ENCODE results near the gene FAXDC2. TPM values are rescaled to one million over a fixed set of nuclear protein-coding genes. Genes with fewer than 3 reads are reported as not detected.
"Not testable (repeated sequence)": the region's sequence is repeated elsewhere in the genome, so short reads cannot be mapped to it uniquely, and the experiment has no call there.

Gene FAXDC2
- polyA plus RNA-seq, 4 donors, result 10.8 to 30.9 (median 15.1) TPM

DNA sequence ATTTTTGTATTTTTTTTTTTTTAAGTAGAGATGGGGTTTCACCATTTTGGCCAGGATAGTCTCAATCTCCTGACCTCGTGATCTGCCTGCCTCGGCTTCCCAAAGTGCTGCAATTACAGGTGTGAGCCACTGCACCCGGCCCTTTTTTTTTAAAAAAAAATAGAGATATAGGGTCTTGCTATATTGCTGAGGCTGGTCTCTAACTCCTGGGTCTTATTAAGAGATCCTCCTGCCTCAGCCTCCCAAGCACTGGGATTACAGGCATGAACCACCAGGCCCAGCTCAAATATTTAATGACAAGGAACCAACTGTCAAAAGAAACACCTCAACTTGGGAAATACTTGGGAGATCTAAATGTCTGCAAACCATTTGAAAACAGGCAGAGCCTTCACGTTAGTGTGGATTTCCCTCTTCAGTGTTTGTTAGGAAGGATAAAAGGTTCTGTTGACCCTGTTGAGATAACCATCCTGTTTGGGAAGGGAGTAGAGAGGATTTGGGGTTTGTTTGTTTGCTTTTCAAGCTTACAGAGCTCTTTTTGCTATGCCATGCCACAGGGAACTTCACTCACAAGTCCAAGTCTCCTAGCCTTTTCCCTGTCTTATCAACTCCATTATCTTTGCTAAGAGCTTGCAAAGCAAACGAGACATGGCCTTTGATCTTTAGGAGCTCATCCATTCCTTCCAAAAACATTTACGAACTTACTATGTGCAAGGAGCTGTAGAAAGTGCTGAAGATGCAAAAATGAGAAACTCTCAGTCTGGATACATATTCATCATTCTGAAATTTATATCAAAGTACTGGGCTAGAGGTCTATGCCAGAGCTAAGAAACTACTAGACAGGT, 7.5 kb downstream of the FAXDC2 start:
- WGBS, 3 donors, result 53 to 80% (median 62%) methylated on average over 6 of the region's 6 CpGs
- Histone ChIP-seq H3K36me3 (ENCODE audit: control insufficient read depth in 3 of 3, insufficient read depth in 2 of 3, low read depth in 1 of 3, low read length in 3 of 3) (no peaks in the 10 kb centered on the region), H3K4me3 (ENCODE audit: low read depth in 1 of 3, low read length in 3 of 3) (no peak overlapping the region), H3K4me1 (ENCODE audit: control insufficient read depth in 3 of 3, insufficient read depth in 2 of 3, low read depth in 1 of 3, low read length in 2 of 3) (peaks cover under 1 to 5% (median 4%) of the 10 kb centered on the region in 3 donors), H3K27me3 (ENCODE audit: control insufficient read depth in 3 of 3, insufficient read depth in 3 of 3, low read length in 3 of 3) (no peaks in the 10 kb centered on the region), H3K27ac (ENCODE audit: low read depth in 1 of 3, low read length in 2 of 3) (no peak overlapping the region), H3K9me3 (ENCODE audit: control insufficient read depth in 2 of 2, insufficient read depth in 1 of 2, low read depth in 1 of 2, low read length in 1 of 2) (no peaks in the 10 kb centered on the region)
- DNase-seq (peak in 1 of 2 donors; percentile 27), FAIRE-seq (no peak)

DNA sequence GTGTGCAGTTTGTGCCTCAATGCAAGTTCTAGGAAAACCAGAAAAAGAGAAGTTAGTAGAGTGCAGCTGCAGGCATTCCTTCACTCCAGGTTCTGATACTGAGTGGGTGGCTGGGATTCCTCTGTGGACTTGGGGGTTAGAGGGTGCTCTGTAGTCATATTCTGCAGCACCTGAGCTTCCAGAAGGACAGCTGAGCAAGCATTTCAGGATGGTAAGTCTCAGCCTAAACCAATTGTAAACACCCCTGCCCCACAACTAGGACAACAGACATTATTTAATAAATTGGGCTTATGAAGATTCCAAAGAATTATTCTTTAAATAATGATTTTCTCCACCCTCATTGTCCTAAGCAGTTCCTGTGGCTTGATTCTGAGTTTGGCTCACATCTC, 9.1 kb downstream of the FAXDC2 start:
- H3K4me1 ChIP-seq (ENCODE audit: control insufficient read depth in 3 of 3, insufficient read depth in 2 of 3, low read depth in 1 of 3, low read length in 2 of 3), result peaks cover 2 to 16% (median 5%) of the 10 kb centered on the region in 3 donors
- no peaks in the 10 kb centered on the region for H3K27me3 ChIP-seq (ENCODE audit: control insufficient read depth in 3 of 3, insufficient read depth in 3 of 3, low read length in 3 of 3)
- H3K27ac ChIP-seq (ENCODE audit: low read depth in 1 of 3, low read length in 2 of 3), result no peak overlapping the region
- FAIRE-seq (no peak), DNase-seq (no peak)
- H3K36me3 ChIP-seq (ENCODE audit: control insufficient read depth in 3 of 3, insufficient read depth in 2 of 3, low read depth in 1 of 3, low read length in 3 of 3), result no peaks in the 10 kb centered on the region
- no peak overlapping the region for H3K4me3 ChIP-seq (ENCODE audit: low read depth in 1 of 3, low read length in 3 of 3)
- H3K9me3 ChIP-seq (ENCODE audit: control insufficient read depth in 2 of 2, insufficient read depth in 1 of 2, low read depth in 1 of 2, low read length in 1 of 2), result no peaks in the 10 kb centered on the region

DNA sequence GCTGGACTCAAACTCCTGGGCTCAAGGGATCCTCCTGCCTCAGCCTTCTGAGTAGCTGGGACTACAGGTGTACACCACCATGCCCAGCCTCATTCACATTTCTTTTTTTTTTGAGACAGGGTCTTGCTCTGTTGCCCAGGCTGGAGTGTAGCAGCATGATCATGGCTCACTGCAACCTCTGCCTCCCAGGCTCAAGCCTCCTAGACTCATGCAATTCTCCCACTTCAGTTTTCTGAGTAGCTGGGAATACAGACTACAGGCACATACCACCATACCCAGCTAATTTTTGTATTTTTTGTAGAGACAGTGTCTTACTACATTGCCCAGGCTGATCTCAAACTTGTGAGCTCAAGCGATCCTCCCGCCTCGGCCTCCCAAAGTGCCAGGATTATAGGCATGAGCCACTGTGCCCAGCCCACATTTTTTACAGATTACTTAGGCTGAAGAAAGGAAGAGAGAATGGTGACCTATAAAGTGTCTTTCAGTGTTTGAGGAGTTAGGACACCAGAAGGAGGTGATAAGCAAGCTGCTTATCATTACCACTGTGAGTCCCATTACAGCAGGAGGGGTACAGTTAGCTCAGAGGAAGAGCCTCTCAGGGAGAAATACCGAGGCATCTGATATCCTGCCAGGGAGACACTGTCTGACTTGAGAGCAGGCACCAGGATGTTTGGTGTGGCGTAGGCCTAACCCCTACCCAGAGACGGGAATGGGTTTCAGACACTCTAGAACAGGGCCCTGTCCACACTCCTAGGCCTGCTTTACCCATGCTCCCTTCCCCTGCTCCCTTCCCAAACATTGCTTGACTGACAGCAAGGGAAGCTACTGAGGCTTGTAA, 9.7 kb downstream of the FAXDC2 start:
- no peaks in the 10 kb centered on the region for H3K9me3 ChIP-seq (ENCODE audit: control insufficient read depth in 2 of 2, insufficient read depth in 1 of 2, low read depth in 1 of 2, low read length in 1 of 2)
- H3K27ac ChIP-seq (ENCODE audit: low read depth in 1 of 3, low read length in 2 of 3), result no peak overlapping the region
- 72 to 83% (median 80%) methylated on average over 6 of the region's 6 CpGs for WGBS, 3 donors
- DNase-seq (no peak), FAIRE-seq (no peak)
- H3K27me3 ChIP-seq (ENCODE audit: control insufficient read depth in 3 of 3, insufficient read depth in 3 of 3, low read length in 3 of 3), result no peaks in the 10 kb centered on the region
- H3K36me3 ChIP-seq (ENCODE audit: control insufficient read depth in 3 of 3, insufficient read depth in 2 of 3, low read depth in 1 of 3, low read length in 3 of 3), result no peaks in the 10 kb centered on the region
- no peak overlapping the region for H3K4me3 ChIP-seq (ENCODE audit: low read depth in 1 of 3, low read length in 3 of 3)
- peaks cover 2 to 16% (median 5%) of the 10 kb centered on the region in 3 donors for H3K4me1 ChIP-seq (ENCODE audit: control insufficient read depth in 3 of 3, insufficient read depth in 2 of 3, low read depth in 1 of 3, low read length in 2 of 3)

GRCh38 chr5:154837009-154837901, 13.1 kb downstream of the FAXDC2 start:
- Histone ChIP-seq H3K36me3 (ENCODE audit: control insufficient read depth in 3 of 3, insufficient read depth in 2 of 3, low read depth in 1 of 3, low read length in 3 of 3) (no peaks in the 10 kb centered on the region), H3K27me3 (ENCODE audit: control insufficient read depth in 3 of 3, insufficient read depth in 3 of 3, low read length in 3 of 3) (no peaks in the 10 kb centered on the region), H3K4me3 (ENCODE audit: low read depth in 1 of 3, low read length in 3 of 3) (no peak overlapping the region), H3K9me3 (ENCODE audit: control insufficient read depth in 2 of 2, insufficient read depth in 1 of 2, low read depth in 1 of 2, low read length in 1 of 2) (no peaks in the 10 kb centered on the region), H3K27ac (ENCODE audit: low read depth in 1 of 3, low read length in 2 of 3) (peak overlapping the region; percentile 8 to 70 (median 22)), H3K4me1 (ENCODE audit: control insufficient read depth in 3 of 3, insufficient read depth in 2 of 3, low read depth in 1 of 3, low read length in 2 of 3) (peaks cover 2 to 27% (median 2%) of the 10 kb centered on the region in 3 donors)
- no peak for FAIRE-seq
- peak; percentile 71 to 75 for DNase-seq
- 33 to 62% (median 47%) methylated on average over 6 of the region's 6 CpGs for WGBS, 3 donors

GRCh38 chr5:154836225-154836624, 14.2 kb downstream of the FAXDC2 start:
- no peaks in the 10 kb centered on the region for H3K27me3 ChIP-seq (ENCODE audit: control insufficient read depth in 3 of 3, insufficient read depth in 3 of 3, low read length in 3 of 3)
- no peak overlapping the region for H3K4me3 ChIP-seq (ENCODE audit: low read depth in 1 of 3, low read length in 3 of 3)
- DNase-seq, result no peak
- H3K4me1 ChIP-seq (ENCODE audit: control insufficient read depth in 3 of 3, insufficient read depth in 2 of 3, low read depth in 1 of 3, low read length in 2 of 3), result peaks cover 2 to 27% (median 2%) of the 10 kb centered on the region in 3 donors
- no peaks in the 10 kb centered on the region for H3K9me3 ChIP-seq (ENCODE audit: control insufficient read depth in 2 of 2, insufficient read depth in 1 of 2, low read depth in 1 of 2, low read length in 1 of 2)
- peak overlapping the region in 1 of 3 donors; percentile 24 for H3K27ac ChIP-seq (ENCODE audit: low read depth in 1 of 3, low read length in 2 of 3)
- FAIRE-seq, result no peak
- H3K36me3 ChIP-seq (ENCODE audit: control insufficient read depth in 3 of 3, insufficient read depth in 2 of 3, low read depth in 1 of 3, low read length in 3 of 3), result peaks cover 0 to 4% (median 0%) of the 10 kb centered on the region in 3 donors
- WGBS, 3 donors, result 52 to 85% (median 71%) methylated on average over 6 of the region's 6 CpGs

DNA sequence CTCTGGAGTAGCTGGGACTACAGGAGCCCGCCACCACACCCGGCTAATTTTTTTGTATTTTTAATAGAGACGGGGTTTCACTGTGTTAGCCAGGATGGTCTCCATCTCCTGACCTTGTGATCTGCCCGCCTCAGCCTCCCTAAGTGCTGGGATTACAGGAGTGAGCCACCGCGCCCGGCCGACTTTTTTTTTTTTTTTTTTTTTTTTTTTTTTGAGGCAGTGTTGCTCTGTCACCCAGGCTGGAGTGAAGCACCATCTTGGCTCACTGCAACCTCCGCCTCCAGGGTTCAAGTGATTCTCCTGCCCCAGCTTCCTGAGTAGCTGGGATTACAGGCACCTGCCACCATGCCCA, 14.7 kb downstream of the FAXDC2 start:
- 11 to 62% (median 44%) methylated on average over 8 to 9 of the region's 9 CpGs for WGBS, 3 donors
- Histone ChIP-seq H3K27ac (ENCODE audit: low read depth in 1 of 3, low read length in 2 of 3) (peak overlapping the region in 1 of 3 donors; percentile 24), H3K4me1 (ENCODE audit: control insufficient read depth in 3 of 3, insufficient read depth in 2 of 3, low read depth in 1 of 3, low read length in 2 of 3) (peaks cover 2 to 27% (median 2%) of the 10 kb centered on the region in 3 donors)
- not testable (repeated sequence) for H3K27me3 ChIP-seq (ENCODE audit: control insufficient read depth in 3 of 3, insufficient read depth in 3 of 3, low read length in 3 of 3); FAIRE-seq; H3K36me3 ChIP-seq (ENCODE audit: control insufficient read depth in 3 of 3, insufficient read depth in 2 of 3, low read depth in 1 of 3, low read length in 3 of 3); DNase-seq; H3K9me3 ChIP-seq (ENCODE audit: control insufficient read depth in 2 of 2, insufficient read depth in 1 of 2, low read depth in 1 of 2, low read length in 1 of 2); H3K4me3 ChIP-seq (ENCODE audit: low read depth in 1 of 3, low read length in 3 of 3)

DNA sequence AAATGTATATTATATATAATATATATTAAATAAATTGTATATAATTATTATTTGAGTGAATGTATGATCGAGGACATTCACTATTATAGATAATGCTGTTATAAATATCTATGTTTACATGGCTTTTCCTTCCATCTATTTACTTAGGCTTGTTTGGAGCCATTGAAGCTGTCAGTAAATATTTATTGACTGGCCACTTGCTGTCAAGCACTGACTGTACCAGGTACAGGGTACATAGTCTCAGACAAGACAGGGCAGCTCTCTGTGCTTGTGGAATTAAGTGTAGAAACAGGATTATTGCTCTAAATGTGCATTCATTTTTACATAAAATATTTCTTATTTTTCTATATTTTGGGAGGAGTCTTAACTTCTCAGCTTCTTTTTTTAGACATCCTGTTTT, 16.4 kb downstream of the FAXDC2 start:
- Histone ChIP-seq H3K27ac (ENCODE audit: low read depth in 1 of 3, low read length in 2 of 3) (no peak overlapping the region), H3K27me3 (ENCODE audit: control insufficient read depth in 3 of 3, insufficient read depth in 3 of 3, low read length in 3 of 3) (no peaks in the 10 kb centered on the region), H3K9me3 (ENCODE audit: control insufficient read depth in 2 of 2, insufficient read depth in 1 of 2, low read depth in 1 of 2, low read length in 1 of 2) (no peaks in the 10 kb centered on the region), H3K4me1 (ENCODE audit: control insufficient read depth in 3 of 3, insufficient read depth in 2 of 3, low read depth in 1 of 3, low read length in 2 of 3) (peaks cover 2 to 27% (median 2%) of the 10 kb centered on the region in 3 donors), H3K36me3 (ENCODE audit: control insufficient read depth in 3 of 3, insufficient read depth in 2 of 3, low read depth in 1 of 3, low read length in 3 of 3) (peaks cover 0 to 19% (median 0%) of the 10 kb centered on the region in 3 donors), H3K4me3 (ENCODE audit: low read depth in 1 of 3, low read length in 3 of 3) (no peak overlapping the region)
- 64 to 88% (median 71%) methylated on average over 1 of the region's 1 CpG for WGBS, 3 donors
- FAIRE-seq, result no peak
- DNase-seq, result no peak

GRCh38 chr5:154832804-154833203, 17.6 kb downstream of the FAXDC2 start:
- not testable (repeated sequence) for FAIRE-seq; H3K9me3 ChIP-seq (ENCODE audit: control insufficient read depth in 2 of 2, insufficient read depth in 1 of 2, low read depth in 1 of 2, low read length in 1 of 2); H3K4me3 ChIP-seq (ENCODE audit: low read depth in 1 of 3, low read length in 3 of 3); H3K27me3 ChIP-seq (ENCODE audit: control insufficient read depth in 3 of 3, insufficient read depth in 3 of 3, low read length in 3 of 3); DNase-seq; H3K27ac ChIP-seq (ENCODE audit: low read depth in 1 of 3, low read length in 2 of 3)
- Histone ChIP-seq H3K36me3 (ENCODE audit: control insufficient read depth in 3 of 3, insufficient read depth in 2 of 3, low read depth in 1 of 3, low read length in 3 of 3) (peaks cover 0 to 25% (median 0%) of the 10 kb centered on the region in 3 donors), H3K4me1 (ENCODE audit: control insufficient read depth in 3 of 3, insufficient read depth in 2 of 3, low read depth in 1 of 3, low read length in 2 of 3) (peaks cover under 1 to 21% (median 2%) of the 10 kb centered on the region in 3 donors)
- WGBS, 3 donors, result 95 to 98% (median 98%) methylated on average over 3 of the region's 3 CpGs
